Measurements from ENCODE around the gene SLC23A2. TPM values are rescaled to one million over a fixed set of nuclear protein-coding genes. Genes with fewer than 3 reads are reported as not detected.

The SLC23A2 gene
- total RNA-seq, 1 experiment from 2014 or later: 16.3 TPM

DNA sequence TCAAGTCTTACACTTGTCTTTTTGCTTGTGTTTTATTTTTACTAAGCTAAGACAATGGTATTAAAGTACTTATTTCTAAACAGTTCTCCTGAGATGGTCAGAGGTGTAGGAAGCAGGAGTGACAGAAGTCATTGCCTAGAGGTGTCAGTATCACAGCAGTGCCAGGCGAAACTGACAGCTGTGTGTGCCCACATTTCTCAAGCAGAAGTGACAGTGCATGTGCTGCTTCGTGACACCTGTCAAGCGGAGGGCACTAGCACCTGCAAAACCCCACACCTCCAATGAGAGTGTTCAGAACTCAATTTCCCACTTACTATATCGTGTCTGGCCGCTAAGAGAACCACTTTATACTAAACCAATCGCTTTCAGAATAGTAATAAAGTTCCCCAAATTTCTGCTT is 82.8 kb downstream of the SLC23A2 start:
- TF ChIP-seq RAD21 (IDR thresholded peaks at IDR 0.05; ENCODE audit: low read depth): no peak
- no peak for TF ChIP-seq POLR2AphosphoS5 (IDR thresholded peaks at IDR 0.05; ENCODE audit: low read depth, low read length)
- TF ChIP-seq, protein P1, sequence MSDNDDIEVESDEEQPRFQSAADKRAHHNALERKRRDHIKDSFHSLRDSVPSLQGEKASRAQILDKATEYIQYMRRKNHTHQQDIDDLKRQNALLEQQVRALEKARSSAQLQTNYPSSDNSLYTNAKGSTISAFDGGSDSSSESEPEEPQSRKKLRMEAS (IDR thresholded peaks at IDR 0.05): no peak
- no peak for TF ChIP-seq EGR1 (IDR thresholded peaks at IDR 0.05; ENCODE audit: low read depth)
- TF ChIP-seq, protein P2, sequence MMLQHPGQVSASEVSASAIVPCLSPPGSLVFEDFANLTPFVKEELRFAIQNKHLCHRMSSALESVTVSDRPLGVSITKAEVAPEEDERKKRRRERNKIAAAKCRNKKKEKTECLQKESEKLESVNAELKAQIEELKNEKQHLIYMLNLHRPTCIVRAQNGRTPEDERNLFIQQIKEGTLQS (IDR thresholded peaks at IDR 0.05): no peak
- no peak for TF ChIP-seq CEBPB (IDR thresholded peaks at IDR 0.05; ENCODE audit: low read depth)
- no peak for TF ChIP-seq CBX3 (IDR thresholded peaks at IDR 0.05; ENCODE audit: low read depth)
- TF ChIP-seq TCF7L2 (IDR thresholded peaks at IDR 0.05; ENCODE audit: borderline replicate concordance, extremely low read depth, insufficient read depth, insufficient read length): no peak
- no peak for TF ChIP-seq POLR2A (IDR thresholded peaks at IDR 0.05; ENCODE audit: borderline replicate concordance, extremely low read depth, insufficient read depth, insufficient read length)
- TF ChIP-seq SP1 (IDR thresholded peaks at IDR 0.05; ENCODE audit: low read depth): no peak
- no peak for TF ChIP-seq YY1 (IDR thresholded peaks at IDR 0.05; ENCODE audit: extremely low read depth, insufficient replicate concordance, low read depth, low read length)
- TF ChIP-seq EZH2phosphoT487 (IDR thresholded peaks at IDR 0.05; ENCODE audit: borderline replicate concordance): no peak
- no peak for TF ChIP-seq SIN3A (IDR thresholded peaks at IDR 0.05; ENCODE audit: low read depth)
- no peak for TF ChIP-seq ZNF274 (IDR thresholded peaks at IDR 0.05; ENCODE audit: low read depth, low read length)
- TF ChIP-seq, protein P3, sequence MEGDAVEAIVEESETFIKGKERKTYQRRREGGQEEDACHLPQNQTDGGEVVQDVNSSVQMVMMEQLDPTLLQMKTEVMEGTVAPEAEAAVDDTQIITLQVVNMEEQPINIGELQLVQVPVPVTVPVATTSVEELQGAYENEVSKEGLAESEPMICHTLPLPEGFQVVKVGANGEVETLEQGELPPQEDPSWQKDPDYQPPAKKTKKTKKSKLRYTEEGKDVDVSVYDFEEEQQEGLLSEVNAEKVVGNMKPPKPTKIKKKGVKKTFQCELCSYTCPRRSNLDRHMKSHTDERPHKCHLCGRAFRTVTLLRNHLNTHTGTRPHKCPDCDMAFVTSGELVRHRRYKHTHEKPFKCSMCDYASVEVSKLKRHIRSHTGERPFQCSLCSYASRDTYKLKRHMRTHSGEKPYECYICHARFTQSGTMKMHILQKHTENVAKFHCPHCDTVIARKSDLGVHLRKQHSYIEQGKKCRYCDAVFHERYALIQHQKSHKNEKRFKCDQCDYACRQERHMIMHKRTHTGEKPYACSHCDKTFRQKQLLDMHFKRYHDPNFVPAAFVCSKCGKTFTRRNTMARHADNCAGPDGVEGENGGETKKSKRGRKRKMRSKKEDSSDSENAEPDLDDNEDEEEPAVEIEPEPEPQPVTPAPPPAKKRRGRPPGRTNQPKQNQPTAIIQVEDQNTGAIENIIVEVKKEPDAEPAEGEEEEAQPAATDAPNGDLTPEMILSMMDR (IDR thresholded peaks at IDR 0.05 in 2 of 3, conservative IDR thresholded peaks at IDR 0.05 in 1 of 3; ENCODE audit: borderline replicate concordance in 1 of 3, insufficient read depth in 1 of 3, low read depth in 2 of 3, low read length in 2 of 3): no peak
- TF ChIP-seq JUND (IDR thresholded peaks at IDR 0.05): no peak
- no peaks in the 10 kb centered on the region for H3K36me3 ChIP-seq (ENCODE audit: control insufficient read depth in 1 of 2, insufficient read depth in 2 of 2, low read length in 2 of 2)
- BruUV-seq (replicated peaks): no TSS peak
- POLR2A ChIA-PET: no interaction called here
- H3K4me1 ChIP-seq (ENCODE audit: control insufficient read depth in 1 of 2, insufficient read depth in 2 of 2, low read length in 2 of 2): peaks cover 14 to 21% of the 10 kb centered on the region in 2 experiments; a peak in 3 of 4 replicates
- peaks cover 2% of the 10 kb centered on the region; the same call in 1 of the 2 replicates for H4K20me1 ChIP-seq (ENCODE audit: insufficient read depth)
- no peaks in the 10 kb centered on the region for H3K9me2 ChIP-seq (ENCODE audit: insufficient read depth)
- H3K79me2 ChIP-seq (ENCODE audit: insufficient read depth, low read length): peaks cover 9% of the 10 kb centered on the region
- H3K9me3 ChIP-seq (ENCODE audit: control insufficient read depth in 1 of 2, insufficient read depth in 1 of 2, low read depth in 1 of 2, low read length in 2 of 2): no peaks in the 10 kb centered on the region
- H2AFZ ChIP-seq (ENCODE audit: low read depth, low read length, poor library complexity, severe bottlenecking): no peak overlapping the region
- intact Hi-C loops (cut with micrococcal nuclease): no loop called here
- no peak overlapping the region for H3K9ac ChIP-seq (ENCODE audit: low read length)
- DNase-seq (ENCODE audit: low read depth, low spot score) (no peak), ATAC-seq (no peak)
- no peak overlapping the region for H3K27ac ChIP-seq (ENCODE audit: low read depth, low read length)
- CTCF ChIA-PET: no interaction called here
- H3K27me3 ChIP-seq (ENCODE audit: insufficient read depth, low read length): no peaks in the 10 kb centered on the region
- no peak overlapping the region for H3K4me3 ChIP-seq (replicated peaks in 1 of 2; ENCODE audit: low read depth in 1 of 2, low read length in 2 of 2)
- no peak overlapping the region for H3K4me2 ChIP-seq (ENCODE audit: low read length)
- RAD21 ChIA-PET (ENCODE audit: low non-redundant PET in 1 of 2, low total read pairs in 2 of 2, uncharacterized antibody in 2 of 2, unreplicated experiment in 2 of 2): no interaction called here
